ENCODE measurements around the gene NRG4. TPM values are rescaled to one million over a fixed set of nuclear protein-coding genes. Genes with fewer than 3 reads are reported as not detected.
"Not testable (repeated sequence)": the region's sequence is repeated elsewhere in the genome, so short reads cannot be mapped to it uniquely, and the experiment has no call there.

The NRG4 gene
- total and polyA plus RNA-seq, 12 donors, result 0.19 TPM; not detected in 11

GRCh38 chr15:75982468-75982867 lies 29.8 kb downstream of the NRG4 start:
- no peaks in the 10 kb centered on the region for H3K9me3 ChIP-seq
- ATAC-seq (no peak), DNase-seq (no peak)
- peaks cover 0 to 26% (median 3%) of the 10 kb centered on the region in 7 donors for H3K27me3 ChIP-seq
- no peak for TF ChIP-seq CTCF (IDR thresholded peaks at IDR 0.05)
- no peaks in the 10 kb centered on the region for H3K4me1 ChIP-seq
- intact Hi-C loops (cut with DNase I), result no loop called here
- H3K4me3 ChIP-seq, result no peak overlapping the region
- H3K27ac ChIP-seq, result no peak overlapping the region
- 79 to 84% methylated on average over 2 of the region's 2 CpGs for WGBS, 2 donors
- H3K36me3 ChIP-seq, result no peaks in the 10 kb centered on the region

- H3K27me3 ChIP-seq, result peaks cover 0 to 33% (median 6%) of the 10 kb centered on the region in 7 donors
- DNase-seq (no peak), ATAC-seq (no peak)
- intact Hi-C loops (cut with DNase I), result no loop called here
- H3K27ac ChIP-seq, result no peak overlapping the region
- TF ChIP-seq CTCF (IDR thresholded peaks at IDR 0.05), result no peak
- H3K36me3 ChIP-seq, result no peaks in the 10 kb centered on the region
- no peaks in the 10 kb centered on the region for H3K9me3 ChIP-seq
- WGBS, 2 donors, result 60 to 65% methylated on average over 2 of the region's 2 CpGs
- H3K4me3 ChIP-seq, result no peak overlapping the region
- H3K4me1 ChIP-seq, result no peaks in the 10 kb centered on the region
These were observed 30.9 kb downstream of the NRG4 start for GRCh38 chr15:75981149-75981815.

GRCh38 chr15:75976766-75977165 lies 35.5 kb downstream of the NRG4 start:
- H3K27me3 ChIP-seq, result peaks cover 0 to 33% (median 6%) of the 10 kb centered on the region in 7 donors
- WGBS, 2 donors, result 87 to 89% methylated on average over 3 of the region's 3 CpGs
- DNase-seq, H3K9me3 ChIP-seq, H3K36me3 ChIP-seq, H3K4me1 ChIP-seq, H3K4me3 ChIP-seq, H3K27ac ChIP-seq, ATAC-seq: not testable (repeated sequence)
- intact Hi-C loops (cut with DNase I), result loop anchor here in 1 of 10 donors (10.0 kb wide), 1 partner anchor 58 kb away; no protein-coding TSS in a partner anchor

GRCh38 chr15:75966073-75966472 lies 46.2 kb downstream of the NRG4 start:
- 71 to 75% methylated on average over 2 of the region's 2 CpGs for WGBS, 2 donors
- ATAC-seq (no peak), DNase-seq (no peak)
- Histone ChIP-seq H3K4me1 (no peaks in the 10 kb centered on the region), H3K27ac (no peak overlapping the region), H3K9me3 (peaks cover 0 to 11% (median 0%) of the 10 kb centered on the region in 11 donors), H3K36me3 (no peaks in the 10 kb centered on the region), H3K27me3 (peaks cover 0 to 4% (median 0%) of the 10 kb centered on the region in 7 donors), H3K4me3 (no peak overlapping the region)
- intact Hi-C loops (cut with DNase I), result no loop called here
- no peak for TF ChIP-seq CTCF (IDR thresholded peaks at IDR 0.05)

- WGBS, 2 donors, result 97 to 100% methylated on average over 1 of the region's 1 CpG
- ATAC-seq, result no peak
These were observed 50.9 kb downstream of the NRG4 start for GRCh38 chr15:75961331-75961730.

More at GRCh38 chr15:75961331-75961730, 50.9 kb downstream of the NRG4 start:
- Histone ChIP-seq H3K4me1 (no peaks in the 10 kb centered on the region), H3K27ac (no peak overlapping the region), H3K9me3 (peaks cover 0 to 11% (median 0%) of the 10 kb centered on the region in 11 donors), H3K27me3 (peaks cover 0 to 13% (median 4%) of the 10 kb centered on the region in 7 donors), H3K36me3 (no peaks in the 10 kb centered on the region), H3K4me3 (no peak overlapping the region)
- intact Hi-C loops (cut with DNase I), result no loop called here
- TF ChIP-seq CTCF (IDR thresholded peaks at IDR 0.05), result no peak
- no peak for DNase-seq
